GM21717 (cell line): ENCODE measurements around the gene ERGIC1.

ENCODE experiments used
- ATAC-seq: cut with Tn5 transposase; IDR thresholded peaks from one replicate; pipeline ENCODE4 v1.9.1; 2021; ENCODE audit warnings: mild to moderate bottlenecking, moderate library complexity; ENCODE audit not compliant: unreplicated experiment

ERGIC1 gene

DNA sequence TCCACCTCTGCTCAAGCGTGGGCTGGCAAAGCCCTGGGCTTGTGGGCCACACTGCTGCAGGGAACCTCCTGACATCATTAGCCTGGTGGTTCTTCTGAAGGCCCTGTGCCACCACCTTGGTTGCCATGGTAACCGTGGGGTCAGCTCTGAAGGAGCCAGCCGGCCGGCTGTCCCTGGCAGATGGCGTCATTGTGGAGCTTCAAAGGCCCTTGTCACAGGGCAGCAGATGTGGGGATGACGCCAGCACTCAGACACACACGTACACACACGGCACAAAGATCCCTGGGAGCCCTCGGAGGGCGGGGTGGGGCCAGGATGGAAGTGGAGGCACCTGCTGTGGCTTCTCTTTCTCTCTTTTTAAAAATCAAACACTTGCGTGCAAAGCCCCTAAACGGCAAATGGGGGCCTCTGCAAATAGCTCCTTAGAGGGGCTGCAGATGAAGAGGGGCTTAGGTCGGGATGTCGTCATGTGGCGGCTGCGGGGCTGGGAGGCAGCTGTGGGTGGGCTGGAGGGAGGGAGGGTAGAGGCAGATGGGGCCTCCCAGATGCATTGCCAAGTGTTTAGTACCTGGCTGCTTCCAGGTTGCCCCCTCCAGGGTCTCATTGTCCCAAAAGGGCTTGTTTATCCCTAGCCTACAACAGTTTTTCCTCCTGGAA is 105.7 kb downstream of the ERGIC1 start:
- no peak for ATAC-seq

DNA sequence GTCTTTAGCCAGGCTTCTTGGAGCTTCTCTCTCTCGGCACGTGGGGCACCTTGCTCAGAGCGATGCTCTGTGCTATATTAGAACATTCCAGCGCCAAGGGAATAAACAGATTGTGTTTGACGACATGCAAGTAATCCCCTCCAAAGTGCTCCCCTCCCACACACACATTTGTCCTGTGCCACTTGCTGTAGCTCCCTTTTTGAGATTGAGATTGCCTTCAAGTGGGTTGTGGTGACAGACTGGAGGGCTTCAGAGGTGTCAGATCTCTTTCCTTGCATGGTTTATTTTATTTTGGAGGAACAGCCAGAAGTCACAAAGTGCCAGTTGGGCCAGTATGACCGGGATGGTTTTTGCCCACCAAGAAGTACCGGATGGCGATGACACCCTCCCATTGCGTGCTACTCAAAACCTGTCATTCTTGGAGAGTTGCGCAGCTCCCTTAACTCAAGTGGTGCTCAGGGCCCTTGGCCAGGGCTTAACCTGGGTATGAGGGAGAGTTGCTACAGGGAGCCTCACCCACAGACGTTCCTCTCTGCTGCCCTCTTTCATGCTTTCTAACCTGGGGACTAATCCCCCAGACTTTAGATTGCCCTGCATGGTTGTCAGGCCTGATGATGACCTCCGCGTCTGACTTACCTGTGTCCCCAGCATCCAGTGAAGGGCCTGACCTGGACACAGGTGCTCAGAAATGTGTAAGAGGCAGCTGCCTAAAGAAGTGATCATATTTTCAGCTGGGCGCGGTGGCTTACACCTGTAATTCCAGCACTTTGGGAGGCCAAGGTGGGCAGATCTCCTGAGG is 106.4 kb downstream of the ERGIC1 start:
- ATAC-seq: no peak

DNA sequence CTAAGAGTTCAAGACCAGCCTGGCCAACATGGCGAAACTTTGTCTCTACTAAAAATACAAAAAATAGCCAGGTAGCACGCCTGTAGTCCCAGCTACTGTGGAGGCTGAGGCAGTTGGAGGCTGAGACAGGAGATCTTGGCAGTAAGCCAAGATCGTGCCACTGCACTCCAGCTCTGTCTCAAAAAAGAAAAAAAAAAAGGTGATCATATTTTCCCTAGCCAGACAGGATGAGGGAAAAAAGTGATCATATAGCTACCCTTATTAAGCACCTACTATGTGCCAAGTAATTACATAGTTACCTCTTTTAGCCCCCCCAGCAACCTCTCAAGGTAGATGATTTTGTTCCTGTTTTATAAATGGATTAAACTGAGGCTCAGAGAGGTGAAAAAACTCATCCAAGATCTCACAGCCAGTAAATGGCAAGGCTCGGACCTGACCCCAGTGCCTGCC is 107.0 kb downstream of the ERGIC1 start:
- no peak for ATAC-seq

- ATAC-seq: no peak
These were observed 108.5 kb downstream of the ERGIC1 start for GRCh38 chr5:172942556-172942955.

GRCh38 chr5:172943283-172943841 is 109.3 kb downstream of the ERGIC1 start:
- ATAC-seq: no peak

DNA sequence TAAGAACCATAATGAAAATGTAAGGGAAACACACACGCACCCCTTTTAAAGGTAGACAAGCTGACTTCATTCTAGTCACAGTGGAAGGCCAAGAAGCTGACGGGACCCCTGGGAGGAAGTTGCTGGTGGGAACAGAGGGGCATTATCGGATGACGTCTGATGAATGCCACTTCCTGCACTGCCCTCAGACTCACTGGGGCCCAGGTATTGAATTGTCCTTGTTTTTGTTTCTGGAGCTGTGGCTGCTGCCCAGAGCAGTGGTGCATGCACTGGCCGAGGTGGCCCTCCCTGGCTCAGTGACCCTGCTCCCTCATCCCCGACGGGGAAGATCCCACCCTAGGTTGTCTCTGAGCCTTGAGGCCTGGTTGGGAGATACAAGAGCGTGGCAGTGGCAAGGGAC is 109.9 kb downstream of the ERGIC1 start:
- ATAC-seq: no peak

DNA sequence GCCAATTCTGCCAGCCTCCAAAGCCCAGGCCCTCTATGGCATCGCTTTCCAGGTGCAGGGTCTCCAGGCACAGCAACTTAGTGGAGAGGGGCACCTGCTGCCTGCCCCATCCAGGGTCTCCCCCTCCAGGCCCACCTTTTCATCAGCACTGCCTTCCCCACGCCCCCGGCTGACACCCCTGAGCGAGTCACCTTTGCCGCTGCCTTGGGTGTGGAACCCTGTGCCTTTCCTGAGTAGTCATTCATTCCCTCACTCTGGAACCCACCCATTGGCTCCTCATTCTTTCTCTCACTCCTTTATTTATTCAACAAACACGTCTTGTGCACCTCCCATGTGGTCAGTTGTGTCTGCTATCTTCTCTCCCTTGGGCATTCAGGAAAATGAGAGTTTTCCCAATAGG is 110.7 kb downstream of the ERGIC1 start:
- no peak for ATAC-seq

GRCh38 chr5:172945151-172945550 is 111.1 kb downstream of the ERGIC1 start:
- ATAC-seq: no peak

DNA sequence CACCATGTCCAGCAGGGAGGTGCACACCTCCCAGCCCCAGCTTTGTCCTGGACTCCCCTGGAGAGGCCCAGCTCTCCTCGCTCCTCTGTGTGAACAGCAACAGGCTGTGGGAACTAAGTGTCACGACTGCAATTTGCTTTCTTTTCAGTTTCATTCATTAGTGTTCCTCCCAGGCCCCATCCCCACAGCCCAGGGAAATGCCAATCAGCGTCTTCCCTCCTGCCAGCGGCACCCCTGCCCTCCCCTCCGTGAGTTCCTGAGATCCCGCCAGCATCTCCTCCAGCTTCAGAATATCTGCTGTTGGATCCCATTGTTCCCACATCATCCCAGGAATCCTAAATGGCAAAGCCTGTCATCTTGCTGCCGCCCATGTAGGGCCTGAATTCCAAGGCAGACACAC is 112.1 kb downstream of the ERGIC1 start:
- ATAC-seq: no peak

GRCh38 chr5:172949426-172949825 is 115.4 kb downstream of the ERGIC1 start:
- no peak for ATAC-seq

GRCh38 chr5:172950176-172950965 is 116.3 kb downstream of the ERGIC1 start:
- ATAC-seq: no peak

GRCh38 chr5:172951371-172952033 is 117.5 kb downstream of the ERGIC1 start:
- no peak for ATAC-seq

GRCh38 chr5:172952034-172952511 is 118.0 kb downstream of the ERGIC1 start:
- no peak for ATAC-seq

GRCh38 chr5:172953776-172954675 is 120.0 kb downstream of the ERGIC1 start:
- ATAC-seq: no peak

- no peak for ATAC-seq
These were observed 120.7 kb downstream of the ERGIC1 start for GRCh38 chr5:172954751-172955159.

DNA sequence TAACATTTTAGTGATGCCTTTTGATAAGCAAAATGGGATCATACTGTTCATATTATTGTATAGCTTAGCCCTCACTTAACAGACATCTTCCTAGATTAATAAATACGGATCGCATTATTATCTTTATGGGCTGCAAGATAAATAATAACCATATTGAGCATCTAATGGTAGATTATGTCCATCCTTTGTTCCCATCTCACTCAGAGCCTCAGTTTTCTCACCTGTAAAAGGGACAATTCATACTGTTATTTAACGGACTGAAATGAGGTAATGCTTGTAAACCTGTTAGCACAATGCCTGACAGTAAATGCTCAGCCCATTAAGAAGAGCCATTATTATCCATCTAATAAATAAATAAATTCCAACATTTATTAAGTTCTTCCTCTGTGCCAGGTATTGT is 122.2 kb downstream of the ERGIC1 start:
- no peak for ATAC-seq

GRCh38 chr5:172956936-172957335 is 122.9 kb downstream of the ERGIC1 start:
- no peak for ATAC-seq

GRCh38 chr5:172957458-172957857 is 123.4 kb downstream of the ERGIC1 start:
- ATAC-seq: no peak

GRCh38 chr5:172958331-172959046 is 124.4 kb downstream of the ERGIC1 start:
- ATAC-seq: peak; percentile 68
